Ishikawa (cell line): Measurements from ENCODE around the gene MAB21L4.

Experiments used
- CEBPB ChIP-seq: IDR thresholded peaks from 2 replicates; pipeline ENCODE4 v1.6.1; 2012
- CREB1 ChIP-seq: IDR thresholded peaks from 2 replicates; pipeline ENCODE4 v1.6.1; 2012; ENCODE audit warnings: low read depth
- EGR1 ChIP-seq: IDR thresholded peaks from 2 replicates; pipeline ENCODE4 v1.6.1; 2012
- EP300 ChIP-seq: IDR thresholded peaks from 2 replicates; pipeline ENCODE4 v1.6.1; 2012; ENCODE audit warnings: borderline replicate concordance
- FOXM1 ChIP-seq: IDR thresholded peaks from 2 replicates; pipeline ENCODE4 v1.6.1; 2012; ENCODE audit warnings: low read depth, borderline replicate concordance
- MAX ChIP-seq: IDR thresholded peaks from 2 replicates; pipeline ENCODE4 v1.6.1; 2012
- RAD21 ChIP-seq: IDR thresholded peaks from 2 replicates; pipeline ENCODE4 v1.6.1; 2012; ENCODE audit warnings: low read depth
- REST ChIP-seq: IDR thresholded peaks from 2 replicates; pipeline ENCODE4 v1.6.1; 2012; ENCODE audit warnings: low read depth, mild to moderate bottlenecking
- TAF1 ChIP-seq: IDR thresholded peaks from 2 replicates; pipeline ENCODE4 v1.6.1; 2012; ENCODE audit warnings: low read depth, mild to moderate bottlenecking
- TCF12 ChIP-seq: IDR thresholded peaks from 2 replicates; pipeline ENCODE4 v1.6.1; 2012; ENCODE audit warnings: low read depth
- YY1 ChIP-seq: IDR thresholded peaks from 2 replicates; pipeline ENCODE4 v1.6.1; 2012; ENCODE audit warnings: low read depth
- ZBTB7A ChIP-seq: IDR thresholded peaks from 2 replicates; pipeline ENCODE4 v1.6.1; 2012; ENCODE audit warnings: low read depth

DNA sequence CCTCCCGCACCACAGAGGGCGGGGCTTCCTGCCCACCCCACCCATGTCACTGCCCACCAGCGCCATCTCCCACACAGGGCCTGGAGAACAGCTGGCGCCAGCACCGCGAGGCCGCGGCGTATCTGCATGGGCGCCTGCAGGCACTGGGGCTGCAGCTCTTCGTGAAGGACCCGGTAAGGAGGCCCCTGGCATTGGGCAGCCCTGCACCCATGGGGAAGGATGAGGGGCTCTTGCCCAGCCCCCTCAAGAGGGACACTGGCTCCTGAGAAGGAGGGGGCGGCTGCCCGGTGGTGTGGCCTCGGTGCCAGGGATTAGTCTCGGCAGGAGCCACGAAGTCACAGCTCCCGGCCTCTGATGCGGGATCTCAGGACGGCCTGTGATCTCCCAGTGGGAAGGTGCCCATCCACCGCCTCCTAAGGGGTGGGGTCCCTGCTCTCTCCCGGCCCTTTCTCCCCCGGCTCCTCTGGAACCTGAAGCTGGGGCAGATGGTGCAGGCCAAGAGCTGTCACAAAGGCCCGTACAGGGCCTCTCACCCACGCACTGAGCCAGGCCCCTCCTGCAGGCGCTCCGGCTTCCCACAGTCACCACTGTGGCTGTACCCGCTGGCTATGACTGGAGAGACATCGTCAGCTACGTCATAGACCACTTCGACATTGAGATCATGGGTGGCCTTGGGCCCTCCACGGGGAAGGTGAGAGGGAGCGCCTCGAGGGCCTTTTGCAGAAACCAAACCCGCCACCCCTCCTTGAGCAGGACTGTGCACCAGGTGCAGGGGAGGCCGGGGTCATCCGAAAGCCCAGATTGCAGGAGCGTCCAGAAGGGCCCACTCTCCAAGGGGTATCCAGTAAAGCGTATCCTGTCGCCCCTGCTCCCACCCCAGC lies 18.3 kb downstream of the MAB21L4 start:
- TF ChIP-seq REST (no peak), CEBPB (no peak), TCF12 (no peak), EP300 (no peak), EGR1 (no peak), MAX (no peak), RAD21 (no peak), YY1 (no peak), TAF1 (no peak), ZBTB7A (no peak), CREB1 (no peak), FOXM1 (no peak)
